B cell (primary cell): ENCODE data around the gene CD226. TPM values are rescaled to one million over a fixed set of nuclear protein-coding genes. Genes with fewer than 3 reads are reported as not detected.

Experiments
- ATAC-seq: fragments of 200-7000 bp; cut with Tn5 transposase; one replicate; pipeline ENCODE4 v1.10.0; 2021; ENCODE audit warnings: low read depth, mild to moderate bottlenecking, moderate number of reproducible peaks, moderate library complexity
- CTCF ChIA-PET: fragments of 350-600 bp; sonication (Branson Sonifier 250); formaldehyde crosslinking; loops from one replicate; lab custom pipeline; 2021; ENCODE audit warnings: antibody characterized with exemption, inconsistent platforms; lab: Charles Lee
- POLR2A ChIA-PET: fragments of 350-600 bp; sonication (Branson Sonifier 250); formaldehyde crosslinking; loops from one replicate; lab custom pipeline; 2021; ENCODE audit warnings: antibody characterized with exemption; lab: Charles Lee
- DNase-seq: peaks from one replicate; pipeline ENCODE4 v3.0.0; 2013
- H2AFZ ChIP-seq: 2 replicates; pipeline ENCODE4 v1.6.1; 2012; ENCODE audit warnings: mild to moderate bottlenecking, low read depth, low read length; ENCODE audit not compliant: insufficient read depth, poor library complexity, severe bottlenecking
- H3K27ac ChIP-seq, 2 donors: 1 replicate in 1 of 2; 2 replicates in 1 of 2; pipeline ENCODE4 v1.5.1; 2012 to 2013; ENCODE audit warnings: low read length in 2 of 2, mild to moderate bottlenecking in 2 of 2, moderate library complexity in 1 of 2
- H3K27me3 ChIP-seq, 4 experiments: fragments of 200-600 bp in 1 of 4; sonication (generic) in 1 of 4; replicated peaks in 1 of 4; 1 replicate in 2 of 4; 2 replicates in 2 of 4; pipeline versions ENCODE4 v1.6.1 to v1.7.0; 2013 to 2016; ENCODE audit warnings: low read length in 3 of 4, mild to moderate bottlenecking in 2 of 4, mixed read lengths in 1 of 4, moderate library complexity in 1 of 4; ENCODE audit not compliant: insufficient read depth in 4 of 4, control insufficient read depth in 3 of 4; ENCODE audit errors: control extremely low read depth in 1 of 4
- H3K36me3 ChIP-seq, 2 experiments: replicated peaks in 1 of 2; 1 replicate in 1 of 2; 2 replicates in 1 of 2; pipeline versions ENCODE4 v1.6.1 to v1.7.1; 2013; ENCODE audit warnings: low read length in 1 of 2; ENCODE audit not compliant: insufficient read depth in 2 of 2, control insufficient read depth in 1 of 2; ENCODE audit errors: control extremely low read depth in 1 of 2, extremely low read depth in 1 of 2
- H3K4me1 ChIP-seq, 2 donors: fragments of 200-600 bp in 1 of 2; sonication (generic) in 1 of 2; 1 replicate in 1 of 2; 2 replicates in 1 of 2; pipeline versions ENCODE4 v1.5.1 to v1.6.1; 2013 to 2017; ENCODE audit warnings: low read length in 2 of 2; ENCODE audit not compliant: control insufficient read depth in 2 of 2, insufficient read depth in 2 of 2
- H3K4me2 ChIP-seq: replicated peaks from 2 replicates; pipeline ENCODE3; 2012; ENCODE audit warnings: mild to moderate bottlenecking, low read depth, low read length; ENCODE audit not compliant: poor library complexity, severe bottlenecking
- H3K4me3 ChIP-seq, 5 experiments: fragments of 200-600 bp in 1 of 5; sonication (generic) in 1 of 5; 1 replicate in 3 of 5; 2 replicates in 2 of 5; pipeline versions ENCODE4 v1.5.1 to v1.7.0; 2011 to 2016; ENCODE audit warnings: low read length in 4 of 5, mild to moderate bottlenecking in 4 of 5, low read depth in 2 of 5, control low read depth in 1 of 5, moderate library complexity in 1 of 5; ENCODE audit not compliant: insufficient read depth in 1 of 5; ENCODE audit errors: control extremely low read depth in 1 of 5, extremely low read depth in 1 of 5
- H3K79me2 ChIP-seq: fragments of 200-600 bp; sonication (generic); one replicate; pipeline ENCODE4 v1.6.0; 2016; ENCODE audit warnings: low read length; ENCODE audit not compliant: control insufficient read depth, insufficient read depth
- H3K9ac ChIP-seq: fragments of 200-600 bp; sonication (generic); 2 replicates; pipeline ENCODE4 v1.6.1; 2017; ENCODE audit warnings: mild to moderate bottlenecking, low read length, moderate library complexity
- H3K9me3 ChIP-seq, 3 donors: one replicate each; pipeline versions ENCODE4 v1.6.1 to v1.7.1; 2013; ENCODE audit warnings: low read length in 2 of 3; ENCODE audit not compliant: control insufficient read depth in 2 of 3, insufficient read depth in 1 of 3; ENCODE audit errors: control extremely low read depth in 1 of 3
- H4K20me1 ChIP-seq: 2 replicates; pipeline ENCODE4 v1.6.0; 2012; ENCODE audit warnings: mild to moderate bottlenecking, low read length; ENCODE audit not compliant: insufficient read depth, control insufficient read depth, poor library complexity, severe bottlenecking
- H3K27ac Mint-ChIP-seq: one replicate; pipeline ENCODE4 v1.8.0; 2021; ENCODE audit warnings: mixed read lengths
- H3K27me3 Mint-ChIP-seq: one replicate; pipeline ENCODE4 v1.8.0; 2021; ENCODE audit warnings: mixed read lengths
- H3K4me1 Mint-ChIP-seq: one replicate; pipeline ENCODE4 v1.8.0; 2021; ENCODE audit warnings: mixed read lengths
- H3K4me3 Mint-ChIP-seq: one replicate; pipeline ENCODE4 v1.8.0; 2021; ENCODE audit warnings: mixed read lengths
- H3K9me3 Mint-ChIP-seq: one replicate; pipeline ENCODE4 v1.8.0; 2022; ENCODE audit warnings: mixed read lengths; ENCODE audit not compliant: insufficient read depth
- EZH2 ChIP-seq: IDR thresholded peaks from 2 replicates; pipeline ENCODE4 v1.6.1; 2012; ENCODE audit warnings: borderline replicate concordance, low read depth, mild to moderate bottlenecking, moderate library complexity, low read length; ENCODE audit not compliant: insufficient read depth, poor library complexity, severe bottlenecking
- WGBS: methylation state at CpG from one replicate; pipeline ENCODE4 v1.1.5; 2013; ENCODE audit warnings: missing lambda C conversion rate; ENCODE audit not compliant: insufficient coverage; 5-methylcytosine and 5-hydroxymethylcytosine counted together
- intact Hi-C: fragments of 100-400 bp; cut with micrococcal nuclease; formaldehyde crosslinking; loops from one replicate; pipeline ENCODE4 v1.10.0; 2022
- polyA plus RNA-seq: library from polyadenylated mRNA; depleted of rRNA; stranded (reverse); fragments of >200 nt; gene quantifications from 2 replicates; pipeline ENCODE4 v1.2.3, GENCODE V29; 2012
- total RNA-seq, 2 donors: library from RNA; stranded (reverse); fragments of 120-200 nt in 1 of 2; gene quantifications; 1 replicate in 1 of 2; 2 replicates in 1 of 2; pipeline versions ENCODE4 v1.2.3 to v1.2.4, GENCODE V29; 2013 to 2022
- TF ChIP-seq, protein P1 (sequence below): fragments of 200-600 bp; IDR thresholded peaks from one replicate; pipeline ENCODE4 v1.8.0; 2022; ENCODE audit warnings: antibody characterized with exemption, mild to moderate bottlenecking

CD226 gene
- total and polyA plus RNA-seq, 2 donors (not counting 1 experiment from before 2014, with no cell fraction given), result 0.78 to 2.6 TPM

DNA sequence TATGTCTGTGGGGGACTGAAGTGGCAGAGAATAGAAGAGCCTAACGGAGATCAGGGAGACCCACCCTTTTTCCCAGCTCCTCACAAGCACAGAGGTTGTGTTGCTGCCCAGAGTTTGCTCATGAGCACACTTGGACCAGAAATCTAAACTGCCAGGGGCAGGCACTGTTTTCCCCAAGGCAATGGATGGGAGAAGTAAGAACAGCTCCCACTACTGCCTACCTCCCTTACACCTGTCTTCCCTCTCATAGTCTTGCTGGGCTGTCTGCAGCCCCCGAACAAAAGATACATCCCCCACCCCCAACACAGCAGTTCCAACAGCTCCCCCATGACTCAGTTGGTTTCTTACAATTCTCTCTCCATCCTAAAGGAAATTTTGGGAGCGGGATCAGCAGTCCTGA is 48.1 kb upstream of the CD226 start:
- no peaks in the 10 kb centered on the region for H3K27me3 Mint-ChIP-seq
- peaks cover 9% of the 10 kb centered on the region for H3K9me3 Mint-ChIP-seq
- no peaks in the 10 kb centered on the region for H3K27me3 ChIP-seq
- no peak overlapping the region for H2AFZ ChIP-seq
- no peaks in the 10 kb centered on the region for H3K79me2 ChIP-seq
- peaks cover 0 to 5% (median 0%) of the 10 kb centered on the region in 3 donors for H3K9me3 ChIP-seq
- no peak overlapping the region for H3K9ac ChIP-seq
- TF ChIP-seq EZH2, result no peak
- TF ChIP-seq, protein P1, sequence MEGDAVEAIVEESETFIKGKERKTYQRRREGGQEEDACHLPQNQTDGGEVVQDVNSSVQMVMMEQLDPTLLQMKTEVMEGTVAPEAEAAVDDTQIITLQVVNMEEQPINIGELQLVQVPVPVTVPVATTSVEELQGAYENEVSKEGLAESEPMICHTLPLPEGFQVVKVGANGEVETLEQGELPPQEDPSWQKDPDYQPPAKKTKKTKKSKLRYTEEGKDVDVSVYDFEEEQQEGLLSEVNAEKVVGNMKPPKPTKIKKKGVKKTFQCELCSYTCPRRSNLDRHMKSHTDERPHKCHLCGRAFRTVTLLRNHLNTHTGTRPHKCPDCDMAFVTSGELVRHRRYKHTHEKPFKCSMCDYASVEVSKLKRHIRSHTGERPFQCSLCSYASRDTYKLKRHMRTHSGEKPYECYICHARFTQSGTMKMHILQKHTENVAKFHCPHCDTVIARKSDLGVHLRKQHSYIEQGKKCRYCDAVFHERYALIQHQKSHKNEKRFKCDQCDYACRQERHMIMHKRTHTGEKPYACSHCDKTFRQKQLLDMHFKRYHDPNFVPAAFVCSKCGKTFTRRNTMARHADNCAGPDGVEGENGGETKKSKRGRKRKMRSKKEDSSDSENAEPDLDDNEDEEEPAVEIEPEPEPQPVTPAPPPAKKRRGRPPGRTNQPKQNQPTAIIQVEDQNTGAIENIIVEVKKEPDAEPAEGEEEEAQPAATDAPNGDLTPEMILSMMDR, result no peak
- no peak overlapping the region for H3K27ac ChIP-seq
- 100% methylated on average over 3 of the region's 3 CpGs for WGBS
- ChIA-PET CTCF (no interaction called here), POLR2A (no interaction called here)
- H3K4me3 ChIP-seq, result no peak overlapping the region
- peaks cover 1 to 3% of the 10 kb centered on the region in 2 experiments for H3K36me3 ChIP-seq
- intact Hi-C loops, result no loop called here
- no peak overlapping the region for H3K27ac Mint-ChIP-seq
- H4K20me1 ChIP-seq, result no peaks in the 10 kb centered on the region
- no peak for ATAC-seq
- H3K4me3 Mint-ChIP-seq, result no peak overlapping the region
- DNase-seq, result no peak
- H3K4me1 ChIP-seq, result no peaks in the 10 kb centered on the region
- no peaks in the 10 kb centered on the region for H3K4me1 Mint-ChIP-seq
- H3K4me2 ChIP-seq, result no peak overlapping the region

DNA sequence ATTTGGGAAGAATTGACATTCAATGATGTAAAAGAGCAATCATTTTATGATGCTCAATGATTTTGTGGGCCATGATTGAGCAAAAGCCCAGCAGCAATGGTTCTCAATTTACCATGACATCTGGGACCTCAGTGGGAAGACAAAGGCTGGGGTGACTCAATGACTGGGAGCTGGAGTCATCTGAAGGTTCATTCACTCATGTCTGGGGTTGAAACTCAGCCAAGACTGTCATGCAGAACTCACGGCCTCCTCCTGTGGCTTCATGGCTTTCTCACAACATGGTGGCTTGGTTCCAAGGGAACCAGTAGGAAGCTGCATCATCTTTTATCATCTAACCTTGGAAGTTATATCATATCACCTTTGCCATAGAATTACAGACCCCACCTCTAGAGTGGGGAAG is 45.1 kb upstream of the CD226 start:
- Histone ChIP-seq H3K79me2 (no peaks in the 10 kb centered on the region), H3K4me3 (no peak overlapping the region), H3K27me3 (no peaks in the 10 kb centered on the region), H3K4me2 (no peak overlapping the region), H3K4me1 (no peaks in the 10 kb centered on the region), H2AFZ (no peak overlapping the region), H4K20me1 (no peaks in the 10 kb centered on the region), H3K9me3 (peaks cover 0 to 11% (median 10%) of the 10 kb centered on the region in 3 donors), H3K9ac (no peak overlapping the region), H3K36me3 (peaks cover 0 to 3% of the 10 kb centered on the region in 2 experiments), H3K27ac (no peak overlapping the region)
- Mint-ChIP-seq H3K4me1 (no peaks in the 10 kb centered on the region), H3K9me3 (peaks cover 13% of the 10 kb centered on the region), H3K27me3 (no peaks in the 10 kb centered on the region), H3K4me3 (no peak overlapping the region), H3K27ac (no peak overlapping the region)
- 86% methylated on average over 1 of the region's 1 CpG for whole genome bisulfite sequencing
- DNase-seq (no peak), ATAC-seq (no peak)
- TF ChIP-seq EZH2, result no peak
- TF ChIP-seq, protein P1, result no peak
- ChIA-PET CTCF (no interaction called here), POLR2A (no interaction called here)
- intact Hi-C loops, result no loop called here
